Suppressor macrophage (primary cell): ENCODE data around the gene KLRK1.
"Not testable (repeated sequence)": the region's sequence is repeated elsewhere in the genome, so short reads cannot be mapped to it uniquely, and the experiment has no call there.

Experiments
- DNase-seq, 4 experiments: peaks; one replicate each; pipeline ENCODE4 v3.0.0-alpha.2; 2020 to 2022

Gene KLRK1

DNA sequence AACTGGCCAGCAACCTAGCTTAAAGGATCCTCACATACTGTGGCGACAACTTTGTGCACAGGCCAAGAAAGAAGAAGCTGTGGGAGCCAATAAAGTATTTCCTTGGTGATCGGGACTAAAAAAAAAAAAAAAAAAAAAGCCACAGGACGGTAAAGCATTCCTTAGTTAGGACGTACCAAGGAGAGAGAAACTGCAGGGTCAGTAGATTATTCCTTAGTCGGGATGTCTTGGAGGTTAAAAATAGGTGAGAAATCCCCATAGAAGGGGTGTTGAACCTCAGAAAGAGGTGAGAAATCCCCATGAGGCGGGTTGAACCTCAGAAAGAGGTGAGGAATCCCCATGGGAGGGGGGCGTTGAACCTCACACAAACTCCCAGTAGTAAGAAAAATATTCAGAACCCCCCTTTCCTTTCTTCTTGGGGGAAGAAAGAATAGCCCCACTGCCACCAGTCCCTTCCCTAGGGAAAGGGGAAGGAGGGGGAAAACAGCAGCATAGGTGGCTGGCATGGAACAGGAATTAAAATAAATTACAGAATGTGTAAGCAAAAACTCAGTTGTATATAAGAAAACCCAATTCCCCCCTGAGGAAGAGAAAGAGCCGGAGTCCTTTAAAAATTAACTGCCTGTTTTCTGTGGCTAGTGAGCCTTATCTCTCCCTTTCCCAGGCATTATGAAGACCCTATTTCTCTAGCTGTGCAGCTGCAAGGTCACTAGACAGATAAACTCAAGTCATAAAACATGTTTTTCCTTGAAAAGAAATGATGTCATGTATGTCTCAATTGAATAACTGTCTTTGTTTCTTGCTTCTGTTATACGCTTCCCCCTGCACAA is 26.8 kb downstream of the KLRK1 start:
- peak in 1 of 4 experiments; percentile 16 for DNase-seq

DNA sequence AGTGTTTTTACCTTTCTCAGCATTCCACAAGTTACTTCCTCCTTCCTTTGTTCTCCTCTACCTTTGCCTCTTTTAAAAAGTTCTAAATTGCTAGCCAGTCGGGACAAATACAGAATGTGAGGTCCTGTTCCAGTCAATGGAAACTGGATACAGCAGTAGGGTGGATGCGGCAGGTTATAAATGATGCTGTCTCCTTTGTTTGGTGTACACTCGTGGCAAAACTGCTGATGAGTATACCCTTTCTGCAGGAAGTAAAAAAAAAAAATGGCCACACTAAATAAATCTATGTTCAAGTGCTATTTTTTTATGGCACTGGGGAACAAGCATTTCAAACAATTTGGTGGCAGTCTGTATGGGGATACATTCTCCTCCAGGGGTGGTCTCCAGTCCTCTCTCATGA is 27.5 kb downstream of the KLRK1 start:
- no peak for DNase-seq

DNA sequence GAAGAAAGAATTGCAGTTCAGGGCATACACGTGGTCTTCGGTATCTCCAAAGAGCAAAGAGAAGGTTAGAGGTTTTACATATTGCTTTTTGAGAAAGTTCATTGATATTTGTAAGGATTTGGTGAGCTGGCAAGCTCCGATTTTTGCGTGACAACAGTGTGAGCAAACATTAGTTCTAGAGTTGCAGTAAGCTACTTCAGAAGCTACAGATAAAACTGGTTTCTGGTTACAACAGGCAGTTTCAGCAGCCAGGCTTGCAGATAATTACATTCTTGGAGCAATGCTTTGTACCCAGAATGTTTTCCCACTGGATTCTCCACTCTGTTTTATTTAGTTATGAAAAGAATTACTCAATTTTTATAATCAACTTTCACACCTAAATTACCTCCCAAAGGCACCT is 28.2 kb downstream of the KLRK1 start:
- no peak for DNase-seq

DNA sequence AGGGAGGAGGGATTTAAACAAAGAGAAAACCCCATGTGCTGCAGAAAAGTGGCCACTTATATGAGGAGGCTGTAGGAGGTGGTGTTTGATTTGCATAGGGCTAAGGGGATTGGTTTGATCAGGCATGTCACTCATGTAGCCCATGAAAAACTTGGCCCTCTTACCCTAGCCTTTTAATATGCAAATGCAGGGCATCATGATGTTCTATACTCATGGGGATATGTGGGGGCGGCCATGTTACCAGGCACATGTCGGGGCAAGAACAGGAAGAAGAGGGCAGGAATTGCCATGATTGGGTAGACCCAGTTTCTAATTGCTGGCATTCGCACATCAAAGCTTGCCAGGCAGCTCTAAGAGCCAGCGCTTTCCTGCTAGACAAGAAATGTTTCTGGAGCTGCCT is 28.8 kb downstream of the KLRK1 start:
- DNase-seq, result no peak

DNA sequence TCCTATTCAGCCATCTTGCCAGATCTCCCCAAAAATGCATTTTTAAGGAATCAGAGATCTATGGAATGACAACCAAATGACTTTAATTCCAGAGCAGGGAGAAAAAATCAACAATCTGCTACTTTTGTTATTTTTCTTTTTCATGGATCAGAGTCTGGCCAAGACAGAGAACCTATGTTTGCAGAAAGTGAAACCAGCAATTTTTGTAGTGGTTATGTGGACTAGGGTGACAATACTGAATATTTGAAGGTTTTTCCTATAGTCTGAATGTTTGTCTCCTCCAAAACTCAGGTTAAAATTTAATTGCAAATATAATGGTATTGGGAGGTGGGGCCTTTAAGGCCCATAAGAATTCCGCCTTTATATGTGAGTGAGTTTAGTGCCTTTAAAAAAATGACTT is 30.9 kb downstream of the KLRK1 start:
- no peak for DNase-seq

DNA sequence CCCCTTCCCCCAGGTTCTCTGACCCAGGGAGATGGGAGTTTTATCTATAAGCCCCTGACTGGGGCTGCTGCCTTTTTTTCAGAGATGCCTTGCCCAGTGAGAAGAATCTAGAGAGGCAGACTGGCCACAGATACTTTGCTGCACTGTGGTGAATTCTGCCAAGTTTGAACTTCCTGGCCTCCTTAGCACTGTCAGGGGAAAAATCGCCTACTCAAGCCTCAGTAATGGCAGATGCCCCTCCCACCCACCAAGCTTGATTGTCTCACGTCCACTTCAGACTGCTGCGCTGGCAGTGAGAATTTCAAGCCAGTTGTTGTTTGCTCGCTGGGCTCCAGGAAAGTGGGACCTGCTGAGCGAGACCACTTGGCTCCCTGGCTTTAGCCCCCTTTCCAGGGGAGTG is 31.7 kb downstream of the KLRK1 start:
- no peak for DNase-seq

DNA sequence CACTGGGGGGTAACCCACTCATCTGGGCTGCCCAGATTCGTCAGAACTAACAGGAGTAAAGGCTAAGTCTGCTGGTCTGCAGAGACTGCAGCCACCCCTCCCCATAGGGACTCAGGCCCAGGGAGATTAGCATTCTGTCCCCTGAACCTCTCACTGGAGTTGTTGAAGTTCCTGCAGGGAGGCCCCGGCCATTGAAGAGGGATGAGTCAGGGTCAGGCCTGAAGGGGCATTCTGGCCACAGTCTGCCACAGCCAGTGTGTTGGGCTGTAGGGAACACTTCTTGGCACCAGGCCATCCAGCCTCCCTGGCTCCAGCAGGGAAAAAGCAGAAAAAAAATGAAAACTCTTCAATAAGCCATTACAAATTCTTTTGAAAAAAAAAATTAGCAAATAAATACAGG is 35.3 kb downstream of the KLRK1 start:
- DNase-seq, result no peak

DNA sequence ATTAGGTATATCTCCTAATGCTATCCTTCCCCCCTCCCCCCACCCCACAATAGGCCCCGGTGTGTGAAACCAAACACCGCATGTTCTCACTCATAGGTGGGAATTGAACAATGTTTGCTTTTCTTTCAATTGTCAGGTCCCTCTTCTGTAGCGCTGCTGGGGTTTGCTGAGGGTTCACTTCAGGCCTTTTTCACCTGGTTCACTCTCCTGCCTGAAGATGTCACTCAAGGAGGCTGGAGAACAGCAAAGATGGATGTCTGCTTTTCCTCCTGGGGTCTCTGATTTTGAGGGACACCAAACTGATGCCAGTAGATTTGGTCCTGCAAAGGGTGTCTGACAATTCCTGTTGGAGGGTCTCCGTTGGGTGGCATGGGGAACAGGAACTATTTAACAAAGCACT is 35.8 kb downstream of the KLRK1 start:
- DNase-seq, result no peak

DNA sequence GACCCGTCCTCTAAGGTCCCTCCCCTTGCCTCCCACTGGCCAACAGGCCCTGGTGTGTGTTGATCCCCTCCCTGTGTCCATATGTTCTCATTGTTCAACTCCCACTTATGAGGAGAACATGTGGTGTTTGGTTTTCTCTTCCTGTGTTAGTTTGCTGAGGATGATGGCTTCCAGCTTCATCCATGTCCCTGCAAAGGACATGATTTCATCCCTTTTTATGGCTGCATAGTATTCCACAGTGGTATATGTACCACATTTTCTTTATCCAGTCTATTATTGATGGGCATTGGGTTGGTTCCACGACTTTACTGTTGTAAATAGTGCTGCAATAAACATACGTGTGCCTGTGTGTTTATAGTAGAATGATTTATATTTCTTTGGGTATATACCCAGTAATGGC is 38.4 kb downstream of the KLRK1 start:
- DNase-seq, result not testable (repeated sequence)

DNA sequence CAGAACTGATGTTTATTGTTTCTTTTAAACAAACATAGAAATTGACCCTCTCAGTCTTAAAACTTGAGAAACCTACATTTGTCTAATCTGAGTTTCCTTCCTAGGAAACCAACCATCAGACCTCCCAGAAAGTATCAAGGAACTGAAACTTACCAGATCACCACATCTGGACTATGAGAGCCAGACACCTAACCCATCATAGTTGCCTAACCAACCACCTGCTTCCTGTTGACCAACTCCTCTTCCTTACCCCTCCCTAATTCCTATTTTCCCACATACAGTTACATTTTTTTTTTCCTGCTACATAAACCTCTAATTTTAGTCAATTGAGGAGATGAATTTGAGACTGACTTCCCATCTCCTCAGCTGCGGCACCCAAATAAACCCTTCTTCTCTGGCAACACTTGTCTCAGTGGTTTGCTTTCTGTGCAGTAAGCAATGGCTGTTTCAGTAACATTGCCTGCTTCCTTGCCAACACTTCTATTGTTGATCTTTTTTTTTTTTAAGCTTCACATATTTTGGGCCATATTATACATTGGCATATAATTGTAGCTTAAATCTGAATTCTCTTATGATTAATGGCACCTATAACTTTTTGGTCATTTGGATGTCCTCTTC is 47.8 kb downstream of the KLRK1 start:
- DNase-seq, result peak in 2 of 4 experiments; percentile 17 to 23

DNA sequence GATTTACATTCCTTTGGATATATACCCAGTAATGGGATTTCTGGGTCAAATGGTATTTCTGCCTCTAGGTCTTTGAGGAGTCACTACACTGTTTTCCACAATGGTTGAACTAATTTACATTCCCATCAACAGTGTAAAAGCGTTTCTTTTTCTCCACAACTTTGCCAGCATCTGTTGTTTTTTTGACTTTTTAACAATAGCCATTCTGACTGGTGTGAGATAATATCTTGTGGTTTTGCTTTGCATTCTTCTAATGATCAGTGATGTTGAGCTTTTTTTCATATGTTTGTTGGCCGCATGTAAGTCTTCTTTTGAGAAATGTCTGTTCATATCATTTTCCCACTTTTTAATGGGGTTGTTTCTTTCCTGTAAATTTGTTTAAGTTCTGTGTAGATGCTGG is 48.9 kb downstream of the KLRK1 start:
- DNase-seq, result not testable (repeated sequence)

DNA sequence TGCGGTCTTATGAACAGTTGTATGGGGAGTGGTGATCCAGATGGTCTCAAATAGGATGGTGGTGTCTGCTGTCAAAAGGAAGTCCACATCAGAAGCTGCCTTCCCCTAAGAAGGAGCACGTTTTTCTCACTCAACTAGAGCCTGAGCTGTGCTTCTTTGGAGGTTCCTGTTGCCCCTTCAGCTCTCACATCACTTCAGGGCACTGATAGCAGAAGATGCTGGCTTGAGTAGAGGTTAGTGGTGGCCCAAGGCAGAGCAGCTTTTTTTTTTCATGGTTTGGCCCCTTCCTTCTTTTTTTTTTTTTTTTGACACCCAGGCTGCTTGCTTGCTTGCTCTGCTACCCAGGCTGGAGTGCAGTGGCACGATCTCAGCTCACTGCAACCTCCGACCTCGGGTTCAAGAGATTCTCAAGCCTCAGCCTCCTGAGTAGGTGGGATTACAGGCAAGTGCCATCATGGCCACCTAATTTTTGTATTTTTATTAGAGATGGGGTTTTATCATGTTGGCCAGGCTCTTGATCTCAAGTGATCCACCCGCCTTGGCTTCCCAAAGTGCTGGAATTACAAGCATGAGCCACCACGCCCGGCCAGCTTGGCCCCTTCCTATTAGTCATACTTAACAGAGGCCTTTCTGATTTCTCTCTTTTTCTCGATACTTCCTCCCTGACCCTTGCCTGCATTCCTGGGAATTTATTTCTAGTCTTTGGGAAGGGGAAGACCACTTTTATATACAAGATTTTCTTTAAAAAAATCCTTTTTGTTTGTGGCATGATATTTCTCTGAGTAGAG is 50.6 kb downstream of the KLRK1 start:
- peak in 1 of 4 experiments; percentile 14 for DNase-seq

DNA sequence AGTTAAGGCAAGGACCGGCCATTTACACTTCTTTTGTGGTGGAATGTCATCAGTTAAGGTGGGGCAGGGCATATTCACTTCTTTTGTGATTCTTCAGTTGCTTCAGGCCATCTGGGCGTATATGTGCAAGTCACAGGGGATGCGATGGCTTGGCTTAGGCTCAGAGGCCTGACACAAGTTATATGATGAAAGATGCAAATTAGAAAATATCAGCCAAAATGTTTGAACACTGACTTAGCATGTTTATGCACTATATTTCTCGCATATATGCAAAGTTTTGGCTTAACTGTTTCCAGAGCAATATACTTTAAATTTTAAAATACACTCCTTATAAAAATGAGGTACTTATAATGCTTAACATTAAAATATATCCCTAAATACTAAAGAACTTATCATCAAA is 51.4 kb downstream of the KLRK1 start:
- DNase-seq, result not testable (repeated sequence)

DNA sequence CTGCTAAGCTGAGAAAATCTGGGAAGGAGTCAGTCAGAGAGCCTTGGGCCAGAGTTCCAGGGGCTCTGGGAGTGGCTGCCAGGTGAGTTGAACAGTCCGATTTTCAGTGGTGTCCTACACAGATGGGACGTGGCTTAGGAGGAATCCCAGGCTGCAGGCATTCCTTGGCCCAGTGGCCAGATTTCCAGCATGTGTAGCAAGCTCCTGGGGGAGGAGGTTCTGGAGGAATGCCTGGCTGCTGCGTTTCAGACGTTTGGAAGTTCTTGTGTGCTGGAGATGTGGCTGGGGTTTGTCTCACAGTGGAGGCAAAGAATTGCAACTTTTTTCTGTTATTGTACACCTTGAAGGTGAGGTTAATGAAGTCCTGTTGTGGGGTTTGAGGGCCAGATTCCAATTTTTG is 53.6 kb downstream of the KLRK1 start:
- not testable (repeated sequence) for DNase-seq

DNA sequence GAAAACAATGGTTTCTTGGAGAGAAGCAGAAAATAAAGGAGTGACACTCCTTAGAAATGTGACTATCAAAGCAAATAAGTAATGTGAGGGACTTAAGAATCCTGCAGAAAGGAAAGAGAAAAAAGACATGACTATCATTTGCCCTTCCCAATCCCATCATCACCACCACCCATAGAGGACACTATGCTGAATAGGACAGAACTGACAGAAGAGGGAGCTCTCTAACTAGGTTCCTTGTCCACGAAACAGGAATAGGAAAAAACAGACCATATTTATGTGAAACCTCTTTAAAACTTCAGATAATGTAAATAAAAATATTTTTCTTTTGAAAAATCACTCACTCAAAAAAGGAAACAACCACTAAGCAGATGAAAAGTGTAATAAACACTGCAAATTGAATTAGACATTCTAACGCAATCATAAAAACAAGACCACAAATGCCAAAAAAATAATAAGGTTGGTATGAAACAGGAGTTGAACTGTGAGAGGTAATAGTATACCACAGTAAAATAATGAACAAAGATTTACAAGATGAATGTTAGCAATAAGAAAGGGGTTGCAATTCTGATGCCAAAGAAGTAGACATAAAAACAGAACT is 58.1 kb downstream of the KLRK1 start:
- DNase-seq, result peak; percentile 44 to 82 (median 63)

DNA sequence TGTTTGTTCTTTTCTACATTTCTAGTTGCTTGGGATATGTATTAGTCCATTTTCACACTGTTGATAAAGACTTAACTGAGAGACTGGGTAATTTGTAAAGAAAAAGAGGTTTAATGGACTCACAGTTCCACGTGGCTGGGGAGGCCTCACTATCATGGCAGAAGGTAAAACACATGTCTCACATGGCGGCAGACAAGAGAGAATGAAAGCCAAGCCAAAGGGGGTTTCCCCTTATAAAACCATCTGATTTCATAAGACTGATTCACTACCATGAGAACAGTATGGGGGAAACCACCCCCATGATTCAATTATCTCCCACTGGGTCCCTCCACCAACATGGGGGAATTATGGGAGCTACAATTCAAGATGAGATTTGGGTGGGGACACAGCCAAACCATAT is 61.1 kb downstream of the KLRK1 start:
- DNase-seq, result not testable (repeated sequence)
